Keratinocyte (primary cell): ENCODE measurements around the gene CACNA1C. TPM values are rescaled to one million over a fixed set of nuclear protein-coding genes. Genes with fewer than 3 reads are reported as not detected.

Experiments
- DNase-seq: peaks from one replicate; pipeline ENCODE4 v3.0.0-alpha.2; 2011; ENCODE audit warnings: low read depth, missing footprints, low spot score
- FAIRE-seq: peaks from 2 replicates; lab custom pipeline; 2011; peaks lifted over from hg19 to GRCh38; lab: Jason Lieb, UNC
- H2AFZ ChIP-seq: 2 replicates; pipeline ENCODE4 v1.6.0; 2012; ENCODE audit warnings: low read length, control low read depth, inconsistent platforms; ENCODE audit not compliant: control insufficient read depth
- H3K27ac ChIP-seq: 2 replicates; pipeline ENCODE4 v1.5.1; 2011; ENCODE audit warnings: low read length; ENCODE audit not compliant: control insufficient read depth, insufficient read depth
- H3K27me3 ChIP-seq: 3 replicates; pipeline ENCODE4 v1.6.0; 2011; ENCODE audit warnings: low read length; ENCODE audit not compliant: control insufficient read depth, insufficient read depth; ENCODE audit errors: extremely low read depth
- H3K36me3 ChIP-seq, 2 experiments: 2 replicates in 1 of 2; 3 replicates in 1 of 2; pipeline ENCODE4 v1.5.1; 2011; ENCODE audit warnings: low read length in 2 of 2, mild to moderate bottlenecking in 1 of 2; ENCODE audit not compliant: control insufficient read depth in 2 of 2, insufficient read depth in 2 of 2; ENCODE audit errors: extremely low read depth in 1 of 2
- H3K4me1 ChIP-seq: 3 replicates; pipeline ENCODE4 v1.5.1; 2011; ENCODE audit warnings: low read length; ENCODE audit not compliant: control insufficient read depth, insufficient read depth; ENCODE audit errors: extremely low read depth
- H3K4me2 ChIP-seq: 3 replicates; pipeline ENCODE4 v1.6.0; 2011; ENCODE audit warnings: low read depth, low read length; ENCODE audit not compliant: control insufficient read depth, insufficient read depth; ENCODE audit errors: extremely low read depth
- H3K4me3 ChIP-seq, 3 experiments: fragments of 200-600 bp in 1 of 3; sonication (generic) in 1 of 3; 2 replicates in 2 of 3; 3 replicates in 1 of 3; pipeline ENCODE4 v1.5.1; 2011 to 2016; ENCODE audit warnings: low read length in 3 of 3, mild to moderate bottlenecking in 3 of 3, control low read depth in 2 of 3, inconsistent platforms in 1 of 3, low read depth in 1 of 3, mixed read lengths in 1 of 3, mixed run types in 1 of 3, moderate library complexity in 1 of 3; ENCODE audit not compliant: control insufficient read depth in 2 of 3, insufficient read depth in 2 of 3; ENCODE audit errors: extremely low read depth in 1 of 3
- H3K79me2 ChIP-seq: 2 replicates; pipeline ENCODE4 v1.6.0; 2012; ENCODE audit warnings: low read length; ENCODE audit not compliant: control insufficient read depth, insufficient read depth
- H3K9ac ChIP-seq: 3 replicates; pipeline ENCODE4 v1.6.0; 2011; ENCODE audit warnings: low read length; ENCODE audit not compliant: control insufficient read depth, insufficient read depth; ENCODE audit errors: extremely low read depth
- H3K9me1 ChIP-seq: 3 replicates; pipeline ENCODE4 v1.6.0; 2011; ENCODE audit warnings: low read length; ENCODE audit not compliant: control insufficient read depth, insufficient read depth; ENCODE audit errors: extremely low read depth
- H3K9me3 ChIP-seq: 2 replicates; pipeline ENCODE4 v1.5.1; 2012; ENCODE audit warnings: low read depth, low read length; ENCODE audit not compliant: control insufficient read depth
- H4K20me1 ChIP-seq: 3 replicates; pipeline ENCODE4 v1.6.0; 2011; ENCODE audit warnings: low read length; ENCODE audit not compliant: control insufficient read depth, insufficient read depth; ENCODE audit errors: extremely low read depth
- EZH2 ChIP-seq: IDR thresholded peaks from one replicate; pipeline ENCODE4 v1.6.1; 2012; ENCODE audit warnings: inconsistent platforms, mild to moderate bottlenecking, low read length, moderate library complexity
- dilution Hi-C: fragments of 300-500 bp; cut with MboI; formaldehyde crosslinking; loops from one replicate; pipeline ENCODE4 v1.7.0; 2020; ENCODE audit warnings: low sequenced_read_pairs; ENCODE audit not compliant: extremely low pct_ligation_motif_present
- polyA plus RNA-seq, 5 experiments: library from polyadenylated mRNA; depleted of rRNA in 3 of 5; stranded (reverse) in 3 of 5; stranded (forward) in 1 of 5; unstranded in 1 of 5; fragments of >200 nt; gene quantifications; 1 replicate in 1 of 5; 2 replicates in 3 of 5; 3 replicates in 1 of 5; pipeline versions ENCODE4 v1.2.1 to v1.2.3, GENCODE V29; 2011 to 2012; ENCODE audit warnings: missing spikeins in 2 of 5, low read depth in 1 of 5, low replicate concordance in 1 of 5
- TF ChIP-seq, protein P1 (sequence below), 3 experiments: IDR thresholded peaks in 1 of 3; conservative IDR thresholded peaks in 1 of 3; optimal IDR thresholded peaks in 1 of 3; 2 replicates in 2 of 3; 3 replicates in 1 of 3; pipeline versions ENCODE3 to v1.5.1; 2011; ENCODE audit warnings: low read length in 3 of 3, mild to moderate bottlenecking in 3 of 3, moderate library complexity in 2 of 3, control low read depth in 1 of 3, inconsistent platforms in 1 of 3; ENCODE audit not compliant: insufficient read depth in 2 of 3; ENCODE audit errors: extremely low read depth in 1 of 3

Gene CACNA1C
- polyA plus RNA-seq, 1 donor (not counting 4 experiments of a cell fraction or from before 2014, with no cell fraction given) = not detected

DNA sequence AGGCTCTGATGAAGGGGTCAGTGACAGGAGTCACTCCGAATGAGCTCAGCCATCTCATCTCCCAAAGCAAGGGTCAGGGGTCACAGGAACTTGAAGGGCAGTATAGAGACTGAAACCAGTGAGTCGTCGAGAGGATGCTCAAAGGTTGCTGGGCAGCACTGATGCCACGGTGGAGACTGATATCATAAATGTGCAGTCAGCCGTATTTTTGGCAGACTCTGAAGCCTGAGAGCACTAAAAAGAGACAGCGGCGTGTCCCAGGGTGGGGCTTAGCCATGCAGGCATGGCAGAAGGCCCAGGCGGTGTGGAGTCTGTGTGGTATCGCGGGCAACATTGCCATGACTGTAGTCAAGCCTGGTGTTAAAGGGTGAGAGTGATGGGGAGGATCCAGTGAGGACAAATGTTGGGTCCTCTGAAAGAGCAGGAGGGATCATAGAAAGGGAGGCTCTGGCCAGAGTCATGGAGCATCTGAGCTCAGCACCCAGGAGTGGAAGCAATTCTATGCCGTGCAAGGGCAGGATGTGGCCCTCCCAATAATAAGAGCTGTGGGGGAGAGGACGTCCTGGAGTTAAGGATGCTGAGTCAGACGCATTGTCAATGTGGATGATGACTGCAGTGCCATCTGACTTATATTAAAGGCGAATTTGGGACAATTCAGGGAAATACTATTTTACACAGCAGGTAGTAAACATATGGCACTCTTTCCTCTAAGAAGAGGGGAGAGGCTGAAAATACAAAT is 500.8 kb downstream of the CACNA1C start:
- Histone ChIP-seq H3K4me3 (no peak overlapping the region), H3K4me1 (no peaks in the 10 kb centered on the region), H2AFZ (no peak overlapping the region), H3K9me3 (no peaks in the 10 kb centered on the region), H3K27me3 (no peaks in the 10 kb centered on the region), H3K9ac (no peak overlapping the region), H4K20me1 (no peaks in the 10 kb centered on the region), H3K36me3 (no peaks in the 10 kb centered on the region), H3K27ac (no peak overlapping the region), H3K79me2 (no peaks in the 10 kb centered on the region), H3K4me2 (no peak overlapping the region), H3K9me1 (no peaks in the 10 kb centered on the region)
- FAIRE-seq = no peak
- no peak for TF ChIP-seq EZH2
- TF ChIP-seq, protein P1, sequence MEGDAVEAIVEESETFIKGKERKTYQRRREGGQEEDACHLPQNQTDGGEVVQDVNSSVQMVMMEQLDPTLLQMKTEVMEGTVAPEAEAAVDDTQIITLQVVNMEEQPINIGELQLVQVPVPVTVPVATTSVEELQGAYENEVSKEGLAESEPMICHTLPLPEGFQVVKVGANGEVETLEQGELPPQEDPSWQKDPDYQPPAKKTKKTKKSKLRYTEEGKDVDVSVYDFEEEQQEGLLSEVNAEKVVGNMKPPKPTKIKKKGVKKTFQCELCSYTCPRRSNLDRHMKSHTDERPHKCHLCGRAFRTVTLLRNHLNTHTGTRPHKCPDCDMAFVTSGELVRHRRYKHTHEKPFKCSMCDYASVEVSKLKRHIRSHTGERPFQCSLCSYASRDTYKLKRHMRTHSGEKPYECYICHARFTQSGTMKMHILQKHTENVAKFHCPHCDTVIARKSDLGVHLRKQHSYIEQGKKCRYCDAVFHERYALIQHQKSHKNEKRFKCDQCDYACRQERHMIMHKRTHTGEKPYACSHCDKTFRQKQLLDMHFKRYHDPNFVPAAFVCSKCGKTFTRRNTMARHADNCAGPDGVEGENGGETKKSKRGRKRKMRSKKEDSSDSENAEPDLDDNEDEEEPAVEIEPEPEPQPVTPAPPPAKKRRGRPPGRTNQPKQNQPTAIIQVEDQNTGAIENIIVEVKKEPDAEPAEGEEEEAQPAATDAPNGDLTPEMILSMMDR (optimal IDR thresholded peaks at IDR 0.05 in 1 of 3, IDR thresholded peaks at IDR 0.05 in 1 of 3, conservative IDR thresholded peaks at IDR 0.05 in 1 of 3; ENCODE audit: extremely low read depth in 1 of 3, insufficient read depth in 2 of 3, low read length in 3 of 3) = no peak
- dilution Hi-C loops = no loop called here
- no peak for DNase-seq

DNA sequence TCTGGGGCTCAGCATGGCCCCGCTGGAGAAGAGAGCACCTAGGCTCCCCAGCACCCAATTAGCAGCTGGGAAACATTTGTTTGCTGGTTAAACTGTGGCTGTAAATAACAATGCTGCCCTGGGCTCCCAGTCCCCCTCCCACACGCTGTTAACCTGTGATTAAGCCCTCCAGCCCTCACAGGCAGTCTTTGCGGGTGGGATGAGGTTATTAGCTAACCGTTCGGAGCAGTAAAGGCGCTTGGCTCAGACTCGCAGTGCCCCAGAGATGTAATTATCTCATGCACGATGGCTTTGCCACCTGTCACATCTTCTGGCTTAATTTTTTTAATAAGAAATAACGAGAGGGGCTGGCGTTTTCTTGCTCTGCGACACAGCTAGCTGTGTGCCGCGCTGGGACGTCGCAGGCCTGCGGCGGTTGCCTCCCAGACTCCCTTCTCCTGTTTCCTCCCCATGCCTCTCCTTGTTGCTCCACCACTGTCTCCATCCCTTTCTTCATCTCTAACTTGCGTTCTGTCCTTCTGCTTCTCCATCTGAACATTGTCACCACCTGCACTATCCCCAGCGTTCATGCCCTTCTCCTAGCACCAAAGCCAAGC is 502.8 kb downstream of the CACNA1C start:
- TF ChIP-seq, protein P1 (optimal IDR thresholded peaks at IDR 0.05 in 1 of 3, IDR thresholded peaks at IDR 0.05 in 1 of 3, conservative IDR thresholded peaks at IDR 0.05 in 1 of 3; ENCODE audit: extremely low read depth in 1 of 3, insufficient read depth in 2 of 3, low read length in 3 of 3) = no peak
- no peak for TF ChIP-seq EZH2
- Histone ChIP-seq H3K9ac (no peak overlapping the region), H3K9me3 (no peaks in the 10 kb centered on the region), H3K36me3 (no peaks in the 10 kb centered on the region), H4K20me1 (no peaks in the 10 kb centered on the region), H3K4me3 (no peak overlapping the region), H3K79me2 (no peaks in the 10 kb centered on the region), H3K9me1 (no peaks in the 10 kb centered on the region), H3K27me3 (no peaks in the 10 kb centered on the region), H3K4me2 (no peak overlapping the region), H3K4me1 (no peaks in the 10 kb centered on the region), H2AFZ (no peak overlapping the region), H3K27ac (no peak overlapping the region)
- no peak for DNase-seq
- FAIRE-seq = no peak
- dilution Hi-C loops = no loop called here
